ENCODE measurements around the gene SPATS1. TPM values are rescaled to one million over a fixed set of nuclear protein-coding genes. Genes with fewer than 3 reads are reported as not detected.

Gene SPATS1
- polyA plus RNA-seq, 1 donor (not counting 4 experiments of a cell fraction or from before 2014, with no cell fraction given) = not detected

DNA sequence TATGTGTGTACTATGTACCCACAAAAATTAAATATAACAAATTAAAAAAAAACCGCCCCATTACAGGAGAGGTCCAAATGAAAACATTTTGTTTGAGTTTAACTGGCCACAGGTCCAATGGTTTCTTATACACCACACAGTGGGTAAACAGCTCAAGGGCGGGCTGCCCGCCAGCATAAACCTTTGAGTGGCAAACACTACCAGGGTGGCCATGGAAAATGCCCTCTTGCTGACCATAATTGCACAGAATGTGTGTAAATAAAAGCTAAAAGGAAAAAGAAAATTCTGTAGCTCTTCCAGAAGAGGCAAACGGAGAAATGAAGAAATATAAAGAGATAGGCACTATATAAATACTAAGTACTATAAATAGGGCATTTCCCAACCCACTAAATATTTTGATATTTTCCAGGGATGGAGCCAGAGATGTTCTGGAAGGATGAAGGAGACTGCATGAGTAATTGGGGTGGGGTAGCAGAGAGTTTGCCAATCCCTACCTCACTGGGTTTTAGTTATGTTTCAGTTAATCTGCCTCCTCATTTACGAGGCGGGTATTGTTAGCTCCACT, 44.0 kb downstream of the SPATS1 start:
- dilution Hi-C loops (cut with MboI; ENCODE audit: extremely low pct_ligation_motif_present, low sequenced_read_pairs) = no loop called here
- peak overlapping the region; percentile 97 for H3K9ac ChIP-seq (ENCODE audit: control insufficient read depth, extremely low read depth, insufficient read depth, low read length)
- H3K4me2 ChIP-seq (ENCODE audit: control insufficient read depth, extremely low read depth, insufficient read depth, low read depth, low read length) = peak overlapping the region; percentile 75
- peaks cover 15% of the 10 kb centered on the region for H3K4me1 ChIP-seq (ENCODE audit: control insufficient read depth, extremely low read depth, insufficient read depth, low read length)
- peaks cover 31% of the 10 kb centered on the region for H3K79me2 ChIP-seq (ENCODE audit: control insufficient read depth, insufficient read depth, low read length)
- no peaks in the 10 kb centered on the region for H3K27me3 ChIP-seq (ENCODE audit: control insufficient read depth, extremely low read depth, insufficient read depth, low read length)
- H3K9me1 ChIP-seq (ENCODE audit: control insufficient read depth, extremely low read depth, insufficient read depth, low read length) = no peaks in the 10 kb centered on the region
- peak overlapping the region; percentile 98 for H2AFZ ChIP-seq (ENCODE audit: control insufficient read depth, low read length)
- FAIRE-seq (no peak), DNase-seq (ENCODE audit: low read depth, low spot score) (no peak)
- H3K36me3 ChIP-seq (ENCODE audit: control insufficient read depth in 2 of 2, extremely low read depth in 1 of 2, insufficient read depth in 2 of 2, low read length in 2 of 2) = peaks cover 1 to 2% of the 10 kb centered on the region in 2 experiments
- H4K20me1 ChIP-seq (ENCODE audit: control insufficient read depth, extremely low read depth, insufficient read depth, low read length) = peaks cover 2% of the 10 kb centered on the region
- no peaks in the 10 kb centered on the region for H3K9me3 ChIP-seq (ENCODE audit: control insufficient read depth, low read depth, low read length)
- peak overlapping the region; percentile 57 to 95 (median 92) for H3K4me3 ChIP-seq (ENCODE audit: control insufficient read depth in 2 of 3, extremely low read depth in 1 of 3, insufficient read depth in 2 of 3, low read depth in 1 of 3, low read length in 3 of 3)
- TF ChIP-seq CTCF (optimal IDR thresholded peaks at IDR 0.05 in 1 of 3, IDR thresholded peaks at IDR 0.05 in 1 of 3, conservative IDR thresholded peaks at IDR 0.05 in 1 of 3; ENCODE audit: extremely low read depth in 1 of 3, insufficient read depth in 2 of 3, low read length in 3 of 3) (no peak), EZH2 (IDR thresholded peaks at IDR 0.05; ENCODE audit: low read length) (no peak)
- H3K27ac ChIP-seq (ENCODE audit: control insufficient read depth, insufficient read depth, low read length) = peak overlapping the region; percentile 94

DNA sequence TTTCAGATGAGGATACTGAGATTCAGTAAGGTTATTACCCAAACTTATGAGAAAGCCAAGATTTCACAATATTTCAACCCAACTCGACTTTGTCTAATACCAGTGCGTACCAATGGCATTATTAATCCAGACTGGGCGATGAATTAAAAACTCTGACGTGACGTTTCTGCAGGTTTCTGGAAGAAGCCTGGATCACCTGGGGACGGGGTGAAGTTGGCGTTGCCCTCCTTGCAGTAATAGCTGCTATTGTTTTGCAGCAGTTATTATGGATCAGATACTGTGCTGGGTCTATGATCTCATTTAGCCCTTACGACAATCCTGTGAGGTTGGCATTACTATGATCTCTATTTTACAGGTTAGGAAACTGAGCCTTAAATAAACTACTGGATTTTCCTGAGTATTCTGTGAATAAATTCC, 44.5 kb downstream of the SPATS1 start:
- peaks cover 4% of the 10 kb centered on the region in 2 experiments for H3K36me3 ChIP-seq (ENCODE audit: control insufficient read depth in 2 of 2, extremely low read depth in 1 of 2, insufficient read depth in 2 of 2, low read length in 2 of 2)
- peak overlapping the region; percentile 98 for H2AFZ ChIP-seq (ENCODE audit: control insufficient read depth, low read length)
- peak overlapping the region; percentile 57 to 95 (median 92) for H3K4me3 ChIP-seq (ENCODE audit: control insufficient read depth in 2 of 3, extremely low read depth in 1 of 3, insufficient read depth in 2 of 3, low read depth in 1 of 3, low read length in 3 of 3)
- peaks cover 15% of the 10 kb centered on the region for H3K4me1 ChIP-seq (ENCODE audit: control insufficient read depth, extremely low read depth, insufficient read depth, low read length)
- H3K79me2 ChIP-seq (ENCODE audit: control insufficient read depth, insufficient read depth, low read length) = peaks cover 35% of the 10 kb centered on the region
- DNase-seq (ENCODE audit: low read depth, low spot score) (no peak), FAIRE-seq (no peak)
- H3K9me1 ChIP-seq (ENCODE audit: control insufficient read depth, extremely low read depth, insufficient read depth, low read length) = no peaks in the 10 kb centered on the region
- peak overlapping the region; percentile 97 for H3K9ac ChIP-seq (ENCODE audit: control insufficient read depth, extremely low read depth, insufficient read depth, low read length)
- no peak for TF ChIP-seq CTCF (optimal IDR thresholded peaks at IDR 0.05 in 1 of 3, IDR thresholded peaks at IDR 0.05 in 1 of 3, conservative IDR thresholded peaks at IDR 0.05 in 1 of 3; ENCODE audit: extremely low read depth in 1 of 3, insufficient read depth in 2 of 3, low read length in 3 of 3)
- TF ChIP-seq EZH2 (IDR thresholded peaks at IDR 0.05; ENCODE audit: low read length) = no peak
- no peaks in the 10 kb centered on the region for H3K9me3 ChIP-seq (ENCODE audit: control insufficient read depth, low read depth, low read length)
- H3K27me3 ChIP-seq (ENCODE audit: control insufficient read depth, extremely low read depth, insufficient read depth, low read length) = no peaks in the 10 kb centered on the region
- peaks cover 2% of the 10 kb centered on the region for H4K20me1 ChIP-seq (ENCODE audit: control insufficient read depth, extremely low read depth, insufficient read depth, low read length)
- H3K27ac ChIP-seq (ENCODE audit: control insufficient read depth, insufficient read depth, low read length) = peak overlapping the region; percentile 94
- dilution Hi-C loops (cut with MboI; ENCODE audit: extremely low pct_ligation_motif_present, low sequenced_read_pairs) = no loop called here
- H3K4me2 ChIP-seq (ENCODE audit: control insufficient read depth, extremely low read depth, insufficient read depth, low read depth, low read length) = peak overlapping the region; percentile 75
